ENCODE data around the gene LRRC36.
A peak's percentile ranks its signal among the peaks of the same experiment; 100 is the strongest.

The LRRC36 gene, protein sequence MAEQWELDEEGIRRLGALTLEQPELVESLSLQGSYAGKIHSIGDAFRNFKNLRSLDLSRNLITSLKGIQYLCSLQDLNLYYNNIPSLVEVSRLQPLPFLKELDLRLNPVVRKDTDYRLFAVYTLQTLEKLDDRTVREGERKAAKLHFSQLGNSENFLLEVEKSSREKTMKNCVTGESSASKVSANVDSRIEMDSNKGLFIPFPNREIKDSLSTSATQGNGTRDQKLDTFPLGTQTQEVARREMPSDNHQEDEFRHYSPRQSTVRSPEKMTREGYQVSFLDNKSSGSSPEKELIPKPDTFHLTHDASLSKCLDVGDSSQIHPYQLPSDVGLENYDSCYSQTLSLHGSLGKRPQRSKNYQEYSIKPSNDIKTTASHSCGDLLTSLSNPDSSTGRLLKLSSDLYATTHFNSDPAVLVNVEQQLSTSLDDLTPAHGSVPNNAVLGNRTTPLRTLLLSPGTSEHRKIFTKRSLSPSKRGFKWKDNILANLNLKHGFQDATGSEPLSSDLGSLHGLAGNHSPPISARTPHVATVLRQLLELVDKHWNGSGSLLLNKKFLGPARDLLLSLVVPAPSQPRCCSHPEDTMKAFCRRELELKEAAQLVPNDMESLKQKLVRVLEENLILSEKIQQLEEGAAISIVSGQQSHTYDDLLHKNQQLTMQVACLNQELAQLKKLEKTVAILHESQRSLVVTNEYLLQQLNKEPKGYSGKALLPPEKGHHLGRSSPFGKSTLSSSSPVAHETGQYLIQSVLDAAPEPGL

DNA sequence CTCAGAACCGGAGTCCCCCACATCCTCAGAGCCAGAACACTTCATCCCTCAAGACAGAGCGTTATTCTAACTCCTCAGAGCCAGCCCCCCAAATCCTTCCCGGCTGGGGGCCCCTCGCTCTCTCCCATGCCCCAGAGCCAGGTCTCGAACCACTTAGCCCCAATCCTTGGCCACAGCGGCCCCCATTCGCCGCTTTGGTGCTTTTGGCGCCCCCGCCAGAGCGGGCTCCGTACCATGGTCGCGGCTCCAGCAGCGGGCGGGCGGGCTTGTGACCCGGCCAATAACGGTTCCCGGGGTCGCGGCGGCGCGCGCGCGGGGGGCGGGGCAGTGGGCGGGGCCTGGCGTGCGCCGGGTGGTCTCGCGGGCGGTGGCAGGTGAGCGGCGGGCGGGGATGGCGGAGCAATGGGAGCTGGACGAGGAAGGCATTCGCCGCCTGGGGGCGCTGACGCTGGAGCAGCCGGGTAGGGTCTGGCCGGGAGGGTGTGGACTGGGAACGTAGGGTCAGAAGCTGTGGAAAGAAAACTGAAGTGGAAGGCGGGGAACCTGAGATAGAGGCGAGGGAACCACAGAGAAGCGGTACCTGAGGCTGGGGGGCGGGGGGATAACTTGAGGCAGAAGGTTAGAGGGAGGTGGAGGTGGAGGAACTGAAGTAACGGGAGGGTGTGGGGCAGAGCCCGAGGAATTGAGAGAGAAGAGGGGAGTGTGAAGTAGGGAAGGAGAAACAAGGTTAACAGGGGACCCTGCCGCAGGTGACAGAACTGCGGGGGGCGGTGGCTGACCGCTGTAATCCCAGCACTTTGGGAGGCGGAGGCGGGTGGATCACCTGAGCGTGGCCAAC, at the start of gene LRRC36, which contains the start of gene KCTD19:
TSS of gene LRRC36 (plus strand) at position 344 of the 838 bp plus-strand sequence. CDS start at position 392, 48 bp downstream.
TSS of gene KCTD19 (minus strand) at position 270 of the 838 bp plus-strand sequence. CDS start at position 236, 34 bp downstream.
- no peak for DNase-seq

DNA sequence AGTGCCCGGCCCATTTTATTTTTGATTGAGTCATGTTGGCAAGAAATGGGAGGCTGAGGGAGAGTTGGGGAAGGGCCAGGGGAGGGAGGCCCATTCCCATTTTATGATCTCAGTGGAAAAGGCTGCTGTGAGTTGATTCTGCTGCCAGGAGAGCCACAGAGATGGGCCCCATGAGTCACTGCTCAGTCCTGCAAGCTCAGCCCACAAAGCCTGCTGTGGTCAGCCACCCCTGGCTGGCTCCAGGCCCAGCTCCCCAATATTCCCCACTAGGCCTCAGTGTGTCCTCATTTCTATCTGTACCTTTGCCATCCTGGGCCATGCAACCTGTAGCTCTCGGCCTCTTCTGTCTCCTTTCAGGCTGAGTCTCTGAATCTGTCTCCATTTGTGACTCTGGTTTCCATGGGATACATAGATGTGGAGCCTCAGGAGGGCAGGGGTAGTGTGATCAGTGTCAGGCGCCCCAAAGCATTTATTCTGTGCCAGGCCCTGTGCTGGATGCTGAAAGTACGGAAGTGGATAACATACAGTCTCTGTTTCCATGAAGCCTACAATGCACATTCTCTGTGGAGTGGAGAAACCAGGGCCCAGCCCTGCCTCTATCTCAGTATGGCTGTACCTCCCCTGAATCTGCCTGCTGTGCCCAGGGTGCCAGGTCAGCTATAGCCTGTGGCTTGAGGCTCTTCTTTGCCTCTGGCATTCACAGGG, 49.2 kb upstream of the LRRC36 start:
- DNase-seq: no peak

DNA sequence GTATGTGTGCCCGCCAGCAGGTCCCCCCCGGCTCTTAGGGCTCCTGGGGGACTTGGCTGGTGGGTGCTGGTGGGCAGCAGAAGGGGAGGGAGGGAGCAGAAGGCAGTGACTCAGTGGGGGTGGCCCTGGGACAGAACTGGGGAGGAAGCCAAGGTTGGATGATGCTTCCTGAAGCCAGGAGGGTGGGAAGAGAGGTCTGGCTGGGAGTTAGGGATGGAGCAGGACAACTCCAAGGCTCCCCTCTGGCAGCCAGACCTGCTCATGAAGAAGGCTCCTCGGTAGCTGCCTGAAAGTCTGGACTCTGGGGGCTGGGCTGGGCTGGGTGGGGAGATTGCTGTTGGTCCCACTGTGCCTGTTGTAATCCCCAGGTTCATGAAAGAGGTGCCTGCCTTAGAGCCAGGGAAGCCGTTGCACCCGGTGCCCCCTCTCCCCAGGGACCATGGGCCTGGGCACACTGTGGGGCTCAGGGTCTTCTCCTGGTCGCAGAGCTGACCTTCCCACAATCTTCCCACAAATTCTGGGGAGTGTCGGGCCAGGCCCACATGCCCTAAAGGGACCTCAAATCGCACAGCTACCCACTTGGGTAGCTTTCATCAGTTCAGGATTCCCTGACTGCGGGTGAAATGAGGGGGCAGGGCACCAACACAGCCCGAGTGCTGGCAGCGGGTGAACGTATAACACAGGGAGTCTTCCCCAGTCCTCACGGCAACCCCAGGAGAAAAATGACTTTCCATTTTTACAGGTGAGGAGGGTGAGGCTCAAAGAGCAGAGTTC, 48.4 kb upstream of the LRRC36 start:
- DNase-seq: no peak

DNA sequence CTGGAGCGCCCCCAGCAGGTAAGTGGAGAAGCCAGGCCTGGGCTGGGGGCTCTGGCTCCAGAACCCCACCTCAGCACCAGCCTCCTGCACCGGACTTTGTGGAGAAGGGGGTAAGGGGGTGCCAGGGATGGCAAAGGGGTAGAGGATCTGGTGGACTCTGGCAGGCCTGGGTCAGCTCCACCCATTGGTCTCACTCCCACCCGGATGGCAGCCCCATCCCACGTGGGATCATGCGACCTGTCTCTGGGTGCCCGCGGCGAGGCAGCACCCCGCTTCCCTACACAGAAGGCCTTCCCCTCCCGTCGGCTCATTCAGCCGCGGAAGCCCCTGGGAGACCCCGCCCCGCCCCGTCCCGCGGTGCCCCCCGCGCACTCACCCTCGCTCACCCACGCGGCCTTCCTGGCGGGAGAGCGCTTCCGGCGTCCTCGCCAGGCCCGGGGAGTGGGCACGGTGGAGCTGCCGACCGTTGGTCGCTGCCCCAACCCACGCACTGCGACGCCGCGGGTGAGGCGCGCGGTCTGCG, 47.8 kb upstream of the LRRC36 start:
- DNase-seq: no peak

DNA sequence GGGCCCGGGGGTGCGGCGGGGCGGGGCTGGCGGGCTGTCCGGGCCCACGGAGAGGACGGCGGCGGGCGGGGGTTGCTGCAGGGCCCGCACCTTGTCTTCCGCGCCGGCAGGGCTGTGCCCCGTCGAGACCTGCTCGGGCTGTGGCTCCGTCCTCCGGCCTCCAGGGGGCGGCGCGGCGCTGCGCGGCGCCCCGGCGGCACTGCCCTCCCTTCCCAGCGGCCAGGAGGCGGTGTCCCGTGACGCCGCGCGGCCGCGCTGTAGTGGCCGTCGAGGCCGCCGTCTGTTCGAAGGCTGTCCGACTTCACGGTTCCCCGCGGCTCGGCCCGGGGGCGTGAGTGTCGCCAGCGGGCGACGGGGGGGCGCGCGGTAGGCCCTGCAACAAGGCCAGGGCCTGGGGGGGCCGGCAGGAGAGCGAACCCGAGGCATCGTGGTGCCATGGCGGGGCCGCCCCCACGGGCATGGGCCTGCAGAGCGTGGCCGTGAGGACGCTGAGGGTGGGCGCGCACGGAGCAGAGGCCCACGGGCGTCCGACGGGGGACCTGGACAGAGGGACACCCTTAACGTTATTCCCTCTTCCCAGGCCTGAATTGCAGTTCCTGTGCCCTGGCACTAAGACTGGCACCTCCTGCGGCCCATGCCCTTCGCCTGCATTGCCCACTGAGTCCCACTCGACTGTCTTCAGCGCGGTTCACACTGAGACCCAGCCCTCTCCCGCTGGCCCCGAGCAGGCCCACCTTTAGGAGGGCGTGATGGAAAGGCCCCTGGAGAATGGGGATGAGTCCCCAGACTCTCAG, 47.1 kb upstream of the LRRC36 start, which contains the start of gene PLEKHG4:
TSS of gene PLEKHG4 (plus strand) at position 237 of the 794 bp plus-strand sequence. CDS start at position 750, 513 bp downstream.
- DNase-seq: no peak

DNA sequence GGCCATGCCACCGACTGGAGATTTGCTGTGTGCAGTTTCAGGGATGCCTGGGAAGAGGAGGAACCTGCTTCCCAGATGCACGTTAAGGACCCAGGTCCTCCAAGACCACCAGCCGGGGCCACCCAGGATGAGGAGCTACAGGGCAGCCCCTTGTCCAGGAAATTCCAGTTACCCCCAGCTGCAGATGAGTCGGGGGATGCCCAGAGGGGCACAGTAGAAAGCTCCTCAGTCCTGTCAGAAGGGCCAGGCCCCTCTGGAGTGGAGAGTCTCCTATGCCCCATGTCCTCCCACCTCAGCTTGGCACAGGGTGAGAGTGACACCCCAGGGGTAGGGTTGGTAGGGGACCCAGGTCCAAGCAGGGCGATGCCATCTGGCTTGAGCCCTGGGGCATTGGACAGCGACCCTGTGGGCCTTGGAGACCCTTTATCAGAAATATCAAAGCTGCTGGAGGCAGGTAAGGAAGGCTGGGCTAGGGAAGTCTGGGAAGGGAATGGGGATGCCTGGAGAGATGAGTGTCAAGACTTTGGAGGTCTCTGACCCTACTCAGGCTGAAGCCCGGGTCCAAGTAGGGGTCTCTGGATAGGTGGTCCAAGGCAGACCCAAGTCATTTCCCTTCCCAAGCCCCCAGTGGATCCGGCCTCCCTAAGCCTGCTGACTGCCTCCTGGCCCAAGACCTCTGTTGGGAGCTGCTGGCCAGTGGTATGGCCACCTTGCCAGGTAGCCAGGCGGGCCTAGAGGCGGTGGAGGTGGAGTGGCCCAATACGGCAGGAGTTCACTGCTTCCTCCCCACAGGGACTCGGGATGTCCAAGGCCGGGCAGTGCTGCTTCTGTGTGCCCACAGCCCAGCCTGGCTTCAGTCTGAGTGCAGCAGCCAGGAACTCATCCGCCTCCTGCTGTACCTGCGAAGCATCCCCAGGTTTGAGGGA, 46.3 kb upstream of the LRRC36 start:
- DNase-seq: no peak

DNA sequence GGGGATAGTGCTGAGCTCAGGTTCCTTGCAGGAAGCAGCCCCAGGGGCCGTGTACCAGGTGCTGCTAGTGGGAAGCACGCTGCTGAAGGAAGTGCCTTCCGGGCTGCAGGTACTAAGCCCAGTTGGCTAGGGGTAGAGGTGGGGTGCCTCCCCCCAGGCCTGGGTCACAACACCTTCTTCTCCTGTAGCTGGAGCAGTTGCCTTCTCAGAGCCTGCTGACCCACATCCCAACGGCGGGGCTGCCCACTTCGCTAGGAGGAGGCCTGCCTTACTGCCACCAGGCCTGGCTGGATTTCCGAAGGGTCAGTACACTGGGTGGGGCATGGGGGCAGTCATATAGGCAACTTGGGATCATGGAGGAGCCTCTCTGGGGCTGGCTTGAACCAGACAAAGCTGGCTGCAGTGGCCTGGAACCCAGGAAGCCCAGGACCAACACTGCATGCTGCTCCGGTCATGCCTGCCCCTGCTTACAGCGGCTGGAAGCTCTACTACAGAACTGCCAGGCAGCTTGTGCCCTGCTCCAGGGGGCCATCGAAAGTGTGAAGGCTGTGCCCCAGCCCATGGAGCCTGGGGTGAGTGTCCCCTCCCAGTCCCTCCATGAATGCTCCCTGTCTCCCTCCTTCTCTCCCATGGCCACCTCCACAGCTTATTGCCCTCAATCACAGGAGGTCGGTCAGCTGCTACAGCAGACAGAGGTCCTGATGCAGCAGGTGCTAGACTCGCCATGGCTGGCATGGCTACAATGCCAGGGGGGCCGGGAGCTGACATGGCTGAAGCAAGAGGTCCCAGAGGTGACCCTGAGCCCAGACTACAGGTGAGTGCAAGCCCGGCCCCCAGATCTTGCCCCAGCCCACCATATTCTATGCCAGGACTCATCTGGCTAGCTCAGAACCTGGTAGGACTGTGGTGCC, 44.8 kb upstream of the LRRC36 start:
- DNase-seq: no peak

DNA sequence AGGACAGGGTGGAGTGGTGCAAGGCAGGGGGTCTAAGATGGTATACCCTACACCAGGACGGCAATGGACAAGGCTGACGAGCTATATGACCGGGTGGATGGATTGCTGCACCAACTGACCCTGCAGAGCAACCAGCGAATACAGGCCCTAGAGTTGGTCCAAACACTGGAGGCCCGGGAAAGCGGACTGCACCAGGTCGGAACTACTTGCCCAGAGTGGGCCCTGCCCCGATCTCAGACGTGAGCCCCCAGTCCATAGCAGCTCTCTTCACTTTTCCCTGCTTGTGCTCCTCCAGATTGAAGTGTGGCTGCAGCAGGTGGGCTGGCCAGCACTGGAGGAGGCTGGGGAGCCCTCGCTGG, 44.2 kb upstream of the LRRC36 start:
- DNase-seq: no peak

DNA sequence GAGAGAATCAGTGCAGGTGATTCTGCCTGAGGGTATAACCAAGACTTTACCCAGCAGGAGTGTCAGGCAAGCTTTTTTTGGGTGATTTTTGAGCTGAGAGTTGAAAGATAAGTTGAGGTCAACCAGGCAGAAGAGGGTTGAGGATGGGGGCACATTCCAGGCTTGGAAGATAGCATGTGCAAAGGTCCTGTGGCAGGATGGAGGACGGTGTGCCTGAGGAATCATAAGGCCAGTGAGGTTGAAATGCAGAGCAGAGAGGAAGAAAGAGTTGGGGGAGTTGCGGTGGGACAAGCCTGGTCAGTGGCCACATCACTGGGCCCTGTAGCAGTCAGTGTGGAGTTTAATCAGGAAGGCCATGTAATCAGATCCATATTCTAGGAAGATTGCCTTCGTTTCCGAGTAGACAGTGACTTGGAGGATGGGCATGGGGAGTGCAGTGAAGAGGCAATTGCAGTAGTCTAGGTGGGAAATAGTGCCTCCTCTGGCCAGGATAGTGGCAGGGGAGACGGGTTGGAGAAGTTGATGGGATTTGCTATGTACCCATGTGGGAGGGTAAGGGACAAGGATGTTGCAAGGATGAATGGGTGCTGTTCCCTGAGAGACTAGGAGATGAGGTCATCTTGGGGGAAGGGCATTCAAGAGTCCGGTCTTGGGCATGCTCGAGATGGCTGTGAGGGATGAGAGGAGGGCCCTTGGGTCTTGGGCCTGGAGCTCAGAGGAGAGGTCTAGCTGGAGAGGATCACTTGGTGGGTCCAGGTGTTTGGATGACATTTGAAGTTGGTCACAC, 43.4 kb upstream of the LRRC36 start:
- no peak for DNase-seq

DNA sequence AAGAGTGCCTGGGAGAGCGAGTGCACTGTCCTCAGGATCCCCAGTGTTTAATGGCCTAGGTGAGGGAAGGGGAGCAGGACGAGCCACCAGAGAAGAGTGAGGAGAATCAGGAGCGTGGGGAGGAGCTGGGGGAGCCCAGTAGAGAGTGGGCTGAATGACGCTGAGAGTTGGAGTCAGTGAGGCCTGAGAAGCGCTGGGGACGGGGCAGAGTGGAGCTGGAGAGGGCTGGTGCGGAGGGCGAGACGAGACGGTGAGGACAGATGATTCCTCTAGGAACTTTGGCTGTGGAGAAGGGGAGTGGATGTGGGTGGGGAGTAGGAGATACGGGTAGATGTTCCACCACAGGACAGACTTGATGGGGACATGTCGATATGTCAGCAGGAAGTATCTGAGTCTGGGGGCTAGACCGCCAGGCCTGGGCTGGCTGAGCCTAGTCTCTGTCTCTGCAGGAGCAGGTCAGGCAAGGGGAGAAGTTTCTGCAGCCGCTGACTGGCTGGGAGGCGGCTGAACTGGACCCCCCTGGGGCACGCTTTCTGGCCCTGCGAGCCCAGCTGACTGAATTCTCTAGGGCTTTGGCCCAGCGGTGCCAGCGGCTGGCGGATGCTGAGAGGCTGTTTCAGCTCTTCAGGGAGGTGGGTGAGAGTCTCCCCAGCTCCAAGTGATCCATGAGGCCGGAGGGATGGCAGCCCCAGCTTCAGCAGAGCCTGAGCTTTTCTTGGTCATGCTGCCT, 42.6 kb upstream of the LRRC36 start:
- DNase-seq: no peak

DNA sequence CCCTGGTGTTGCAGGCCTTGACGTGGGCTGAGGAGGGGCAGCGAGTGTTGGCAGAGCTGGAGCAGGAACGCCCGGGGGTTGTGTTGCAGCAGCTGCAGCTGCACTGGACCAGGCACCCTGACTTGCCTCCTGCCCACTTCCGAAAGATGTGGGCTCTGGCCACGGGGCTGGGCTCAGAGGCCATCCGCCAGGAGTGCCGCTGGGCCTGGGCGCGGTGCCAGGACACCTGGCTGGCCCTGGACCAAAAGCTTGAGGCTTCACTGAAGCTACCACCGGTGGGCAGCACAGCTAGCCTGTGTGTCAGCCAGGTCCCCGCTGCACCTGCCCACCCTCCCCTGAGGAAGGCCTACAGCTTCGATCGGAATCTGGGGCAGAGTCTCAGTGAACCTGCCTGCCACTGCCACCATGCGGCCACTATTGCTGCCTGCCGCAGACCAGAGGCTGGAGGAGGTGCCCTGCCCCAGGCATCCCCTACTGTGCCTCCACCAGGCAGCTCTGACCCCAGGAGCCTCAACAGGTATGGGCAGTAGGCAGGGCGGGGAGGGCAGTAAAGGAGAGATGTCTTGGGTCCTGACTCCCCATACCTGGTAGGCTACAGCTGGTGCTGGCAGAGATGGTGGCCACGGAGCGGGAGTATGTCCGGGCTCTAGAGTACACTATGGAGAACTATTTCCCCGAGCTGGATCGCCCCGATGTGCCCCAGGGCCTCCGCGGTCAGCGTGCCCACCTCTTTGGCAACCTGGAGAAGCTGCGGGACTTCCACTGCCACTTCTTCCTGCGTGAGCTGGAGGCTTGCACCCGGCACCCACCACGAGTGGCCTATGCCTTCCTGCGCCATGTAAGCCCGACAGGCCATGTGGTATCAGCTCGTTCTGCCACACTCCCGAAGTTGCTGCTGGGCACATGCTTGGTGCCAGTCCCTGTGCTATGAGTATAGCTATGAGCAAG, 41.6 kb upstream of the LRRC36 start:
- DNase-seq: peak; percentile 34

DNA sequence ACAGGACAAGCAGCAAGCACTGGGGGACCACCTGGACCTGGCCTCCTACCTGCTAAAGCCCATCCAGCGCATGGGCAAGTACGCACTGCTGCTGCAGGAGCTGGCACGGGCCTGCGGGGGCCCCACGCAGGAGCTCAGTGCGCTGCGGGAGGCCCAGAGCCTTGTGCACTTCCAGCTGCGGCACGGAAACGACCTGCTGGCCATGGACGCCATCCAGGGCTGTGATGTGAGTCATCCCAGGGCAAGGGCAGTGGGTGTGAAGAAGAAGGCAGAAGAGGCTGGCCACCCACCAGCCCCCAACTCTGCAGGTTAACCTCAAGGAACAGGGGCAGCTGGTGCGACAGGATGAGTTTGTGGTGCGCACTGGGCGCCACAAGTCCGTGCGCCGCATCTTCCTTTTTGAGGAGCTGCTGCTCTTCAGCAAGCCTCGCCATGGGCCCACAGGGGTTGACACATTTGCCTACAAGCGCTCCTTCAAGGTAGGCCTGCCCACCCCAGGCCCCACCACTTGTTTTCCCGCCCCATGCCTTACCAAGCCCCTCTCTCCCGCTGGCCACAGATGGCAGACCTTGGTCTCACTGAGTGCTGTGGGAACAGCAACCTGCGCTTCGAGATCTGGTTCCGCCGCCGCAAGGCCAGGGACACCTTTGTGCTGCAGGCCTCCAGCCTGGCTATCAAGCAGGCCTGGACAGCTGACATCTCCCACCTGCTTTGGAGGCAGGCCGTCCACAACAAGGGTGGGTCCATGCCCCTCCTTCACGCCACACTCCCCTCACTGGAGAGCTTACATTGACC, 40.0 kb upstream of the LRRC36 start:
- DNase-seq: no peak

DNA sequence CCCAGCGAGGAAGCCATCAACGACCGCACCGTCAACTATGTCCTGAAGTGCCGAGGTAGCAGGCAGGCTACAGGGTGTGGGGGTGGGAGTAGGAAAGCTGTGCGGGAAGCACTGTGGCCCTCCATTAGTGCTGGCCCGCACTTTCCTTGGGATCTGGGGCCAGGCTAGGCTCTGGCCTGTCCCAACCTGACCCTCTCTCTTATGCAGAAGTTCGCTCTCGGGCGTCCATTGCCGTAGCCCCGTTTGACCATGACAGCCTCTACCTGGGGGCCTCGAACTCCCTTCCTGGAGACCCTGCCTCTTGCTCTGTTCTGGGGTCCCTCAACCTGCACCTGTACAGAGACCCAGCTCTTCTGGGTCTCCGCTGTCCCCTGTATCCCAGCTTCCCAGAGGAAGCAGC, 38.7 kb upstream of the LRRC36 start:
- DNase-seq: no peak

DNA sequence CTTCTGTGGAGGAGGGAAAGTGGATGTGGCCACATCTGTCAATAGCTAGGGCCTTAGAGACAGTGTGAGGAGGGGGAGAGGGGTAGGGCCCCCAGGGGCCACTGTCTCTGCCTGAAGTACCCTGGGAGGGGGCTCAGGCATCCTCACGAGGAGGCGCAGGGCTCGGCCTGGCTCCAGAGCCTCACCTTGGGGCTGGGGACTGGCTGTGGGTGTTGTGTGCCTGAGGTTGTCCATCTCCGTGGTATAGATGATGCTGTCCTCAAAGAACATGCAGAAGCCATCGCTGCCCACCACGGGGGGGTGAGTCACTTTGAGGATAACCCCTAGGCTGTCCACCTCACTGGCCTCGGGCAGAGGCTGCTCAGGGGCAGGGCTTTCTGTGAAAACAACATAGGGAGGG, 35.2 kb upstream of the LRRC36 start:
- DNase-seq: no peak
